ENCODE results near the gene GMPPA. TPM values are rescaled to one million over a fixed set of nuclear protein-coding genes. Genes with fewer than 3 reads are reported as not detected.

The GMPPA gene
- polyA plus RNA-seq, 1 donor: 54.0 TPM

DNA sequence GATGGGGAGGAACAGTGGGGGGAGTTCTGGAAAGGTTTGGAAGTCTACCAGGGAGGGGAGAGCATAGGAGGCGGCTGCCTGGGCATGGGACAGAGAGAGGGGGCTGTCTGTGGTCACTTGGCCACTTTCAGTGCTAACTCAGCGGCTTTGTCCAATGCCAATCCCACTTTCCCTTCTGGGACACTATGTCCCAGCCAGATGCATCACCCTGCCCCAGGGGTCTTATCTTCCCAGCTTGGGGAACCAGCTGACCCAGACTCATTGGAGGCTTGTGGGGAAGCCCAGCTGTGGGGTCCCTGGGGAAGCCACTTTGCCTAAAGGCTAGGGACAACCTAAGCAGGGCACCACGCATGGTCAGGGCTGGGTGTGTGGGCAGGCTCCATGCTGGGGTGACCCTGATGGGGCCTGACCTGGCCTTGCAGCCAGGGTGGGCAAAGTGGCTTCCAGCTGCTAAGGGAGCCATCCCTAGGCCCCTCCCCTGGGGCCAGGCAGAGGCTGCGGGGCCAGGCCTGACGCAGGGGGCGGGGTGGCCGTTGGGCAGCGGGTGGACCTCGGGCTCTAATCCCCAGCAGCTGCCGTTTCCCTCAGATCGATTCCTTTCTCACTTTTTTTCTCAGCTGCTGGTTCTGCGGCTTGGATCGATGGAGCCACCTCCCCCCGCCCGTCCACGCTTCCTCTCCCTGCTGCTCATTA is 14.0 kb downstream of the GMPPA start:
- DNase-seq: no peak
- WGBS (ENCODE audit: insufficient coverage, low lambda C conversion rate): no CpG with 5 or more reads among the region's 16 CpGs
- no peak overlapping the region for H3K4me3 ChIP-seq (ENCODE audit: low read length)

DNA sequence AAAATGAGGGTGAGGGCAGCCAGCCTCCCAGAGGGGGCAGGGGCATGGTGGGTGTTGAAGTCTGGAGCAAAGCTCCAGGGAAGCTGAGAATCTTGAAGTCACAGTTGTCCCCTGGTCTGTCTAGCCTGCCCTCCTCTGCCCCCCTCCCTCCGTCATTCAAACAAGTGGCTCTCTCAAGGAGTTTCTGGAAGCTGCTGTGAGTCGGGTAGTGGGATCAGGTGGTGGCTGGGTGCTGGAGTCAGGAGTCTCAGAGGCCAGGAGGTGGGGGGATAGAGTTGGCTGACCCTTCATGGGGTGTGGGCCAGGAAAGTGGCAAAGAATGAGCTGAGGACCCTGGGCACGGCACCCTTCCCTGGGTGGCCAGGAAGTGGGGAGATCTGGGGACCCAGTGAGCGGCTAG is 15.1 kb downstream of the GMPPA start:
- Histone ChIP-seq H3K27me3 (ENCODE audit: control insufficient read depth, insufficient read depth, low read length) (peaks cover 95% of the 10 kb centered on the region), H3K9me3 (ENCODE audit: control insufficient read depth, low read depth, low read length) (peaks cover 19% of the 10 kb centered on the region), H3K27ac (ENCODE audit: low read length) (no peak overlapping the region), H3K4me1 (ENCODE audit: control insufficient read depth, insufficient read depth, low read length) (peaks cover 24% of the 10 kb centered on the region), H3K36me3 (ENCODE audit: control insufficient read depth, insufficient read depth, low read length) (no peaks in the 10 kb centered on the region), H3K4me3 (ENCODE audit: low read length) (no peak overlapping the region)
- no CpG with 5 or more reads among the region's 4 CpGs for WGBS (ENCODE audit: insufficient coverage, low lambda C conversion rate)
- no peak for DNase-seq

More for the DNA sequence above, 14.0 kb downstream of the GMPPA start:
- Histone ChIP-seq H3K4me1 (ENCODE audit: control insufficient read depth, insufficient read depth, low read length) (peaks cover 28% of the 10 kb centered on the region), H3K27ac (ENCODE audit: low read length) (no peak overlapping the region), H3K27me3 (ENCODE audit: control insufficient read depth, insufficient read depth, low read length) (peaks cover 90% of the 10 kb centered on the region), H3K9me3 (ENCODE audit: control insufficient read depth, low read depth, low read length) (peaks cover 19% of the 10 kb centered on the region), H3K36me3 (ENCODE audit: control insufficient read depth, insufficient read depth, low read length) (no peaks in the 10 kb centered on the region)

DNA sequence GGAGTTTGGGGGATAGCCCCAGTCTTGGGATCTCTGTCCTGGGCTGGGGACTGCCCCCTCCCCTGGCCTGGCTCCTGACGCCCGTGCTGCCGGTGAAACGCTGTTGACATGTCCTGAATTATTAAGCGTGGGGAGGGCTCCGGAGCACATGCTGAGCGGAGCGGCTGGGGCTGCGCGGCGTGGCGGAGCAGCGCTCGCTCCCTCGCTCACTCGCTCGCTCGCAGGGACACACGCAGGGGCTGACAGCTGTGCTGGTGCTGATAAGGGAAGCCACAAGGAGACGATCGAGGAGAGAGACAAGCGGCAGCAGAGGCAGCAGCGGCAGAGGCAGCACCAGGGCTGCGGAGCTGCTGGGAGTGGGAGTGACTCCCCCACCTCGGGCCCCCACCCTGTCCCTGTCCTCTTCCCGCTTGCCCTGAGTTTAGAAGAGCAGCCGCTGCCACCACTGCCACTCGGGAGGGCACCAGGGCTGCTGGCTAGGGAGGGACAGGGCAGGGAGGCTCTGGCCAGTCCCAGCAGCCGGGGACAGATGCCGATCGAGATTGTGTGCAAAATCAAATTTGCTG is 15.6 kb downstream of the GMPPA start, which contains the start of gene ASIC4:
Gene ASIC4 (plus strand): TSS at position 287 of the 566 bp plus-strand sequence. CDS start 243 bp downstream, at position 530.
- WGBS (ENCODE audit: insufficient coverage, low lambda C conversion rate): no CpG with 5 or more reads among the region's 31 CpGs
- H3K36me3 ChIP-seq (ENCODE audit: control insufficient read depth, insufficient read depth, low read length): no peaks in the 10 kb centered on the region
- H3K27me3 ChIP-seq (ENCODE audit: control insufficient read depth, insufficient read depth, low read length): peaks cover 96% of the 10 kb centered on the region
- peaks cover 23% of the 10 kb centered on the region for H3K4me1 ChIP-seq (ENCODE audit: control insufficient read depth, insufficient read depth, low read length)
- DNase-seq: no peak
- H3K4me3 ChIP-seq (ENCODE audit: low read length): no peak within 1 kb of the TSS
- peaks cover 19% of the 10 kb centered on the region for H3K9me3 ChIP-seq (ENCODE audit: control insufficient read depth, low read depth, low read length)
- no peak within 1 kb of the TSS for H3K27ac ChIP-seq (ENCODE audit: low read length)

DNA sequence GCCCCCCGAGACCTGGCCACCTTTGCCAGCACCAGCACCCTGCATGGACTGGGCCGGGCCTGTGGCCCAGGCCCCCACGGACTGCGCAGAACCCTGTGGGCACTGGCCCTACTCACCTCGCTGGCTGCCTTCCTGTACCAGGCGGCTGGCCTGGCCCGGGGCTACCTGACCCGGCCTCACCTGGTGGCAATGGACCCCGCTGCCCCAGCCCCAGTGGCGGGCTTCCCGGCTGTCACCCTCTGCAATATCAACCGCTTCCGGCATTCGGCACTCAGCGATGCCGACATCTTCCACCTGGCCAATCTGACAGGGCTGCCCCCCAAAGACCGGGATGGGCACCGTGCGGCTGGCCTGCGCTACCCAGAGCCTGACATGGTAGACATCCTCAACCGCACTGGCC is 16.1 kb downstream of the GMPPA start:
- H3K4me3 ChIP-seq (ENCODE audit: low read length): no peak overlapping the region
- peaks cover 95% of the 10 kb centered on the region for H3K27me3 ChIP-seq (ENCODE audit: control insufficient read depth, insufficient read depth, low read length)
- peaks cover 19% of the 10 kb centered on the region for H3K9me3 ChIP-seq (ENCODE audit: control insufficient read depth, low read depth, low read length)
- H3K4me1 ChIP-seq (ENCODE audit: control insufficient read depth, insufficient read depth, low read length): peaks cover 17% of the 10 kb centered on the region
- DNase-seq: no peak
- H3K27ac ChIP-seq (ENCODE audit: low read length): no peak overlapping the region
- no CpG with 5 or more reads among the region's 21 CpGs for WGBS (ENCODE audit: insufficient coverage, low lambda C conversion rate)
- no peaks in the 10 kb centered on the region for H3K36me3 ChIP-seq (ENCODE audit: control insufficient read depth, insufficient read depth, low read length)

DNA sequence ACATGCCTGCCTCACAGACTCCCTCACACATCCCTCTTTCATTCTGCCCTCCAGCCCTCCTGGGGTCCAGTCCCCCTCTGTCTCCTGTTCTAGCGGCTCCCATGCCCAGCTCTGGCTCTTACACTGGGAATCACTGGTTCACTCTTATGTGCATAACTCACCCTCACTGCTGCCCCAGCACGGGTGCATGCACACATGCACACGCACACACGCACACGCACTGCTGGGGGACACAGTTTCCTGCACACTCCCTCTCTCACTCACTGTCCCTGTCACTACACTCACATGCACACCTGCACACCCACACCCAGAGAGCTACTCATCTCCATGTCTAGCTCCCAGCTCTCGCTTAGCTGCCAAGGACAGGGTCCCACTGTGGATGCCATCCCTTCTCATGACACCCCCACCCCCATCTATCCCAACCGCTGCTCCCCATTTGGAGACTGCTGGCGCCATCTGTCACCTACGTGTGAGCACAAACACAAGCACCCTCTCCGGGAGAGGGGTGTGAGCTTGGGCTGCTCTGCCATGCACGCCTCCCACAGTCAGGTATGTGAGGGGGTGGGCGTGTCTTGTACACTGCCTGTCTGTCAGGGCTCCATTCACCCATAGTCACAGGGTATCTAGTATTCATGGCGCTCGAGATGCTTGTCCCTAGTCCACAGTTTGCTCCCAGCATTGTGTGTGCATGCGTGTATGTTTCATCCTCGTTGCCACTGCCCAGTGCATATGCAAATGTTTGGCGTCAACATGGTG is 17.4 kb downstream of the GMPPA start:
- H3K27me3 ChIP-seq (ENCODE audit: control insufficient read depth, insufficient read depth, low read length): peaks cover 95% of the 10 kb centered on the region
- DNase-seq: no peak
- no peak overlapping the region for H3K27ac ChIP-seq (ENCODE audit: low read length)
- peaks cover 9% of the 10 kb centered on the region for H3K4me1 ChIP-seq (ENCODE audit: control insufficient read depth, insufficient read depth, low read length)
- no CpG with 5 or more reads among the region's 17 CpGs for WGBS (ENCODE audit: insufficient coverage, low lambda C conversion rate)
- H3K4me3 ChIP-seq (ENCODE audit: low read length): no peak overlapping the region
- no peaks in the 10 kb centered on the region for H3K36me3 ChIP-seq (ENCODE audit: control insufficient read depth, insufficient read depth, low read length)
- peaks cover 14% of the 10 kb centered on the region for H3K9me3 ChIP-seq (ENCODE audit: control insufficient read depth, low read depth, low read length)

DNA sequence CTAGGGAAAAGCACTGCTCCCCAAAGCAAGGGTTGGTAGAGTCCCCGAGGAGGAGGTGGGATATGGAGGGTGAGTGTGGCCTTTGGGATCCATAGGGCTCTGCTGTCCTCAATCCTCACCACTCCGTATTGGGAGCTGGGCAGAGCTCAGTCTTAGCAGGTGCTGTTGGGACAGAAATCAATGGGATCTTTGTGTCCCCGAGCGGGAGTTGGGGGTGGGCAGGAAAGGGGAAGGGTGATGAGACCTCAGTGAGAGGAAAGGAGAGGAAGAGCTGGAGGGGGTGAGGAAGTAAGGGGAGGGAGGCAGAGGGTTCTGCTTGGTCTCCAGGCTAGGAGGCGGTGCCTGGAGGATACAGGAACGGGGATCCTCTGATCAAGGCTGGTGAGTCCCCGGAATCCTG is 18.2 kb downstream of the GMPPA start:
- DNase-seq: no peak
- Histone ChIP-seq H3K4me1 (ENCODE audit: control insufficient read depth, insufficient read depth, low read length) (peaks cover 9% of the 10 kb centered on the region), H3K27ac (ENCODE audit: low read length) (no peak overlapping the region), H3K36me3 (ENCODE audit: control insufficient read depth, insufficient read depth, low read length) (no peaks in the 10 kb centered on the region), H3K4me3 (ENCODE audit: low read length) (no peak overlapping the region), H3K9me3 (ENCODE audit: control insufficient read depth, low read depth, low read length) (peaks cover 10% of the 10 kb centered on the region), H3K27me3 (ENCODE audit: control insufficient read depth, insufficient read depth, low read length) (peaks cover 95% of the 10 kb centered on the region)
- no CpG with 5 or more reads among the region's 7 CpGs for WGBS (ENCODE audit: insufficient coverage, low lambda C conversion rate)

DNA sequence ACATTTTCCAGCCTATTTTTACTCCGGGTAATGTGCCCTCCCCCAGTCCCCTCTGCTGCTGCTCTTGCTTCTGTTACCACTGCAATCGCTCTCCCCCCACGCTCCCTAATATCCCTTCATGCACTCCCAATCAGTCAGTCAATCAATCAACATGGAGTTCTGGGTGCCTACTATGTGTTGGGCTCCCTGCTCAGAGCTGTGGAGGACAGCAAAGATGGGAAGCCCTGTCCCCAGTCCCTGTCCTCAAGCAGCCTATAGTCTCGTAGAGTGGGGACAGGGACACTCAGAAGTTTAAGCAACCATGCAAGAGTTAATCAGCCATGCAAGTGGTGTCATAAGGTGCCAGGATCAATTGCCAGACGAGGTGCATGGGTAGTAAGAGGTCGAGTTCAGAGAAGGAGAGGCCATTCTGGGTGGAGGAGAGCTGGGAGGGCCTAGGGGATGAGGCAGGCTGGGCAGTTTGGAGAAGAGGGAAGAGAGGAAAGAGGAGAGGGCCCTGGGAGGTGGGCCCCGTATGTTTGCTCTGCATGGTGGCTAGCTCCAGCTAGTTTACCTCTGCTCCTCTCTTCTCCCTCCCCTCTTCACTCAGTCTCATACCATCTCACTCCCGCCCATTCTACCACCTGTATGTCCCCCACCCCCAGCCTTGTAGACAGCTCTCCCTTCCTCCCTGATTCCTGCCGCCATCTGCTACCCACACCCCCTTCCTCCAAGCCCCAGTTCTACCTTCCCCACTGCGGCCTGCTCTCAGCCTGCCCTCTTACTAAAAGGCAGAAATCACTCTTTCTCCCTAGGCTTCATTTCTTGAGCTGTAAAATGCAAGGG is 19.5 kb downstream of the GMPPA start:
- DNase-seq: no peak
- H3K4me3 ChIP-seq (ENCODE audit: low read length): no peak overlapping the region
- no peak overlapping the region for H3K27ac ChIP-seq (ENCODE audit: low read length)
- H3K4me1 ChIP-seq (ENCODE audit: control insufficient read depth, insufficient read depth, low read length): peaks cover 7% of the 10 kb centered on the region
- no peaks in the 10 kb centered on the region for H3K36me3 ChIP-seq (ENCODE audit: control insufficient read depth, insufficient read depth, low read length)
- H3K9me3 ChIP-seq (ENCODE audit: control insufficient read depth, low read depth, low read length): peaks cover 7% of the 10 kb centered on the region
- WGBS (ENCODE audit: insufficient coverage, low lambda C conversion rate): 14% methylated on average over 1 of the region's 10 CpGs
- peaks cover 95% of the 10 kb centered on the region for H3K27me3 ChIP-seq (ENCODE audit: control insufficient read depth, insufficient read depth, low read length)

DNA sequence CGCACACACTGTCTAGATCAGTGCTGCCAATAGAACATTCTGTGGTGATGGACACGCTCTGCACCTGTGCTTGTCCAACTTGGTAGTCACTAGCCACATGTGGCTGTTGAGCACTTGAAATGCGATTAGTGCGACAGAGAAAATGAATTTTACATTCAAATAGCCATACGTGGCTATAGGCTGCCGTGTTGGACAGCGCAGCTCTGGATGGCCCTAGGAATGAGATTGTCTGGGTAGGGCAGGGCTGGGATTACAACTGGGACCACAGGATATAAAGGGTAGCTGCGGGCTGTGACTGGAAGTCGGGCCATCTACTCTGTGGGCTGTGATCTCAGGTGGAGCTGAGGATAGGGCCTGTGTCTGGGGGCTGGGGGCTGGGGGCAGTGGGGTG is 20.8 kb downstream of the GMPPA start:
- Histone ChIP-seq H3K4me3 (ENCODE audit: low read length) (no peak overlapping the region), H3K27ac (ENCODE audit: low read length) (no peak overlapping the region), H3K9me3 (ENCODE audit: control insufficient read depth, low read depth, low read length) (peaks cover 5% of the 10 kb centered on the region), H3K4me1 (ENCODE audit: control insufficient read depth, insufficient read depth, low read length) (peaks cover 6% of the 10 kb centered on the region), H3K36me3 (ENCODE audit: control insufficient read depth, insufficient read depth, low read length) (no peaks in the 10 kb centered on the region), H3K27me3 (ENCODE audit: control insufficient read depth, insufficient read depth, low read length) (peaks cover 95% of the 10 kb centered on the region)
- 90% methylated on average over 2 of the region's 9 CpGs for WGBS (ENCODE audit: insufficient coverage, low lambda C conversion rate)
- no peak for DNase-seq

DNA sequence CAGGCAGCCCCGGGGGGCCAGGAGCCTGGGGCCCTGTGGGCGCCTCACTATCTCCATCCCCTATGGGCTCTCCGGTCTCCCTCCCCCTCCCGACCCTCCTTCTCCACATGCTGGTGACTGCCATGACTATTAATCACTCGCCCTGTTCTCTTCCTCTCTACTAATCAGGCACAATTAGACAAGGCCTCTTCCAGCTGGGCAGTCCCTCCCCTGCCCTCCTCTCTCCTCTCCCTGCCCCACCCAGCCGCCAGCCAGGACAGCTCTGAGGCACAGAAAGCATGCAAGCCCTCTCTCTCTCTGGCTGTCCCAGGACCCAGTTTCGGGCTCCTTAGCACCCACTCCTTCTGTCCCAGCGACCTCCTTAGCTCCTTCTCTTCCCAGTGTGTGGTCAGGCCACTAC is 21.4 kb downstream of the GMPPA start:
- no peaks in the 10 kb centered on the region for H3K36me3 ChIP-seq (ENCODE audit: control insufficient read depth, insufficient read depth, low read length)
- WGBS (ENCODE audit: insufficient coverage, low lambda C conversion rate): no CpG with 5 or more reads among the region's 8 CpGs
- DNase-seq: no peak
- H3K9me3 ChIP-seq (ENCODE audit: control insufficient read depth, low read depth, low read length): no peaks in the 10 kb centered on the region
- H3K27ac ChIP-seq (ENCODE audit: low read length): no peak overlapping the region
- peaks cover 6% of the 10 kb centered on the region for H3K4me1 ChIP-seq (ENCODE audit: control insufficient read depth, insufficient read depth, low read length)
- H3K27me3 ChIP-seq (ENCODE audit: control insufficient read depth, insufficient read depth, low read length): peaks cover 95% of the 10 kb centered on the region
- no peak overlapping the region for H3K4me3 ChIP-seq (ENCODE audit: low read length)
